Keratinocyte (primary cell): ENCODE results near the gene APOF. TPM values are rescaled to one million over a fixed set of nuclear protein-coding genes. Genes with fewer than 3 reads are reported as not detected.

Experiments used
- DNase-seq: peaks from one replicate; pipeline ENCODE4 v3.0.0-alpha.2; 2011; ENCODE audit warnings: low read depth, missing footprints, low spot score
- FAIRE-seq: peaks from 2 replicates; lab custom pipeline; 2011; peaks lifted over from hg19 to GRCh38; lab: Jason Lieb, UNC
- H2AFZ ChIP-seq: 2 replicates; pipeline ENCODE4 v1.6.0; 2012; ENCODE audit warnings: low read length, control low read depth, inconsistent platforms; ENCODE audit not compliant: control insufficient read depth
- H3K27ac ChIP-seq: 2 replicates; pipeline ENCODE4 v1.5.1; 2011; ENCODE audit warnings: low read length; ENCODE audit not compliant: control insufficient read depth, insufficient read depth
- H3K27me3 ChIP-seq: 3 replicates; pipeline ENCODE4 v1.6.0; 2011; ENCODE audit warnings: low read length; ENCODE audit not compliant: control insufficient read depth, insufficient read depth; ENCODE audit errors: extremely low read depth
- H3K36me3 ChIP-seq, 2 experiments: 2 replicates in 1 of 2; 3 replicates in 1 of 2; pipeline ENCODE4 v1.5.1; 2011; ENCODE audit warnings: low read length in 2 of 2, mild to moderate bottlenecking in 1 of 2; ENCODE audit not compliant: control insufficient read depth in 2 of 2, insufficient read depth in 2 of 2; ENCODE audit errors: extremely low read depth in 1 of 2
- H3K4me1 ChIP-seq: 3 replicates; pipeline ENCODE4 v1.5.1; 2011; ENCODE audit warnings: low read length; ENCODE audit not compliant: control insufficient read depth, insufficient read depth; ENCODE audit errors: extremely low read depth
- H3K4me2 ChIP-seq: 3 replicates; pipeline ENCODE4 v1.6.0; 2011; ENCODE audit warnings: low read depth, low read length; ENCODE audit not compliant: control insufficient read depth, insufficient read depth; ENCODE audit errors: extremely low read depth
- H3K4me3 ChIP-seq, 3 experiments: fragments of 200-600 bp in 1 of 3; sonication (generic) in 1 of 3; 2 replicates in 2 of 3; 3 replicates in 1 of 3; pipeline ENCODE4 v1.5.1; 2011 to 2016; ENCODE audit warnings: low read length in 3 of 3, mild to moderate bottlenecking in 3 of 3, control low read depth in 2 of 3, inconsistent platforms in 1 of 3, low read depth in 1 of 3, mixed read lengths in 1 of 3, mixed run types in 1 of 3, moderate library complexity in 1 of 3; ENCODE audit not compliant: control insufficient read depth in 2 of 3, insufficient read depth in 2 of 3; ENCODE audit errors: extremely low read depth in 1 of 3
- H3K79me2 ChIP-seq: 2 replicates; pipeline ENCODE4 v1.6.0; 2012; ENCODE audit warnings: low read length; ENCODE audit not compliant: control insufficient read depth, insufficient read depth
- H3K9ac ChIP-seq: 3 replicates; pipeline ENCODE4 v1.6.0; 2011; ENCODE audit warnings: low read length; ENCODE audit not compliant: control insufficient read depth, insufficient read depth; ENCODE audit errors: extremely low read depth
- H3K9me1 ChIP-seq: 3 replicates; pipeline ENCODE4 v1.6.0; 2011; ENCODE audit warnings: low read length; ENCODE audit not compliant: control insufficient read depth, insufficient read depth; ENCODE audit errors: extremely low read depth
- H3K9me3 ChIP-seq: 2 replicates; pipeline ENCODE4 v1.5.1; 2012; ENCODE audit warnings: low read depth, low read length; ENCODE audit not compliant: control insufficient read depth
- H4K20me1 ChIP-seq: 3 replicates; pipeline ENCODE4 v1.6.0; 2011; ENCODE audit warnings: low read length; ENCODE audit not compliant: control insufficient read depth, insufficient read depth; ENCODE audit errors: extremely low read depth
- CTCF ChIP-seq, 3 experiments: IDR thresholded peaks in 1 of 3; conservative IDR thresholded peaks in 1 of 3; optimal IDR thresholded peaks in 1 of 3; 2 replicates in 2 of 3; 3 replicates in 1 of 3; pipeline versions ENCODE3 to v1.5.1; 2011; ENCODE audit warnings: low read length in 3 of 3, mild to moderate bottlenecking in 3 of 3, moderate library complexity in 2 of 3, control low read depth in 1 of 3, inconsistent platforms in 1 of 3; ENCODE audit not compliant: insufficient read depth in 2 of 3; ENCODE audit errors: extremely low read depth in 1 of 3
- EZH2 ChIP-seq: IDR thresholded peaks from one replicate; pipeline ENCODE4 v1.6.1; 2012; ENCODE audit warnings: inconsistent platforms, mild to moderate bottlenecking, low read length, moderate library complexity
- dilution Hi-C: fragments of 300-500 bp; cut with MboI; formaldehyde crosslinking; loops from one replicate; pipeline ENCODE4 v1.7.0; 2020; ENCODE audit warnings: low sequenced_read_pairs; ENCODE audit not compliant: extremely low pct_ligation_motif_present
- polyA plus RNA-seq, 5 experiments: library from polyadenylated mRNA; depleted of rRNA in 3 of 5; stranded (reverse) in 3 of 5; stranded (forward) in 1 of 5; unstranded in 1 of 5; fragments of >200 nt; gene quantifications; 1 replicate in 1 of 5; 2 replicates in 3 of 5; 3 replicates in 1 of 5; pipeline versions ENCODE4 v1.2.1 to v1.2.3, GENCODE V29; 2011 to 2012; ENCODE audit warnings: missing spikeins in 2 of 5, low read depth in 1 of 5, low replicate concordance in 1 of 5

APOF gene
- polyA plus RNA-seq, 1 donor (not counting 4 experiments of a cell fraction or from before 2014, with no cell fraction given): not detected

GRCh38 chr12:56358836-56359532 lies 3.7 kb downstream of the APOF start:
- TF ChIP-seq EZH2 (no peak), CTCF (optimal IDR thresholded peaks at IDR 0.05 in 1 of 3, IDR thresholded peaks at IDR 0.05 in 1 of 3, conservative IDR thresholded peaks at IDR 0.05 in 1 of 3; ENCODE audit: extremely low read depth in 1 of 3, insufficient read depth in 2 of 3, low read length in 3 of 3) (no peak)
- Histone ChIP-seq H3K9me3 (no peaks in the 10 kb centered on the region), H3K4me1 (peaks cover 15% of the 10 kb centered on the region), H3K79me2 (peaks cover 16% of the 10 kb centered on the region), H3K27me3 (no peaks in the 10 kb centered on the region), H3K9ac (peak overlapping the region; percentile 95), H3K36me3 (peaks cover 15 to 22% of the 10 kb centered on the region in 2 experiments), H3K4me2 (peak overlapping the region; percentile 67), H3K9me1 (no peaks in the 10 kb centered on the region), H2AFZ (no peak overlapping the region), H3K4me3 (peak overlapping the region; percentile 84 to 98 (median 92)), H3K27ac (peak overlapping the region; percentile 91), H4K20me1 (no peaks in the 10 kb centered on the region)
- no peak for DNase-seq
- dilution Hi-C loops: no loop called here
- FAIRE-seq: peak; percentile 46

- H3K9me1 ChIP-seq: no peaks in the 10 kb centered on the region
- no peak overlapping the region for H3K4me3 ChIP-seq
- dilution Hi-C loops: no loop called here
- FAIRE-seq (no peak), DNase-seq (no peak)
- H3K27me3 ChIP-seq: no peaks in the 10 kb centered on the region
- H3K79me2 ChIP-seq: peaks cover 1% of the 10 kb centered on the region
- H3K4me1 ChIP-seq: peaks cover 6% of the 10 kb centered on the region
- H3K9me3 ChIP-seq: no peaks in the 10 kb centered on the region
- no peak overlapping the region for H3K27ac ChIP-seq
- H3K9ac ChIP-seq: no peak overlapping the region
- no peaks in the 10 kb centered on the region for H4K20me1 ChIP-seq
- H3K4me2 ChIP-seq: no peak overlapping the region
- H3K36me3 ChIP-seq: peaks cover 61 to 63% of the 10 kb centered on the region in 2 experiments
- no peak for TF ChIP-seq CTCF (optimal IDR thresholded peaks at IDR 0.05 in 1 of 3, IDR thresholded peaks at IDR 0.05 in 1 of 3, conservative IDR thresholded peaks at IDR 0.05 in 1 of 3; ENCODE audit: extremely low read depth in 1 of 3, insufficient read depth in 2 of 3, low read length in 3 of 3)
- no peak for TF ChIP-seq EZH2
- no peak overlapping the region for H2AFZ ChIP-seq
Observed at GRCh38 chr12:56351325-56351724, 11.3 kb downstream of the APOF start.
